Measurements from ENCODE around the gene NOP53. TPM values are rescaled to one million over a fixed set of nuclear protein-coding genes. Genes with fewer than 3 reads are reported as not detected.
A peak's percentile ranks its signal among the peaks of the same experiment; 100 is the strongest.

Gene NOP53
- total and polyA plus RNA-seq, 9 of the 15 experiments (the other 6 are each of a cell fraction or from before 2014, with no cell fraction given), result 6.5 to 274 (median 145) TPM

DNA sequence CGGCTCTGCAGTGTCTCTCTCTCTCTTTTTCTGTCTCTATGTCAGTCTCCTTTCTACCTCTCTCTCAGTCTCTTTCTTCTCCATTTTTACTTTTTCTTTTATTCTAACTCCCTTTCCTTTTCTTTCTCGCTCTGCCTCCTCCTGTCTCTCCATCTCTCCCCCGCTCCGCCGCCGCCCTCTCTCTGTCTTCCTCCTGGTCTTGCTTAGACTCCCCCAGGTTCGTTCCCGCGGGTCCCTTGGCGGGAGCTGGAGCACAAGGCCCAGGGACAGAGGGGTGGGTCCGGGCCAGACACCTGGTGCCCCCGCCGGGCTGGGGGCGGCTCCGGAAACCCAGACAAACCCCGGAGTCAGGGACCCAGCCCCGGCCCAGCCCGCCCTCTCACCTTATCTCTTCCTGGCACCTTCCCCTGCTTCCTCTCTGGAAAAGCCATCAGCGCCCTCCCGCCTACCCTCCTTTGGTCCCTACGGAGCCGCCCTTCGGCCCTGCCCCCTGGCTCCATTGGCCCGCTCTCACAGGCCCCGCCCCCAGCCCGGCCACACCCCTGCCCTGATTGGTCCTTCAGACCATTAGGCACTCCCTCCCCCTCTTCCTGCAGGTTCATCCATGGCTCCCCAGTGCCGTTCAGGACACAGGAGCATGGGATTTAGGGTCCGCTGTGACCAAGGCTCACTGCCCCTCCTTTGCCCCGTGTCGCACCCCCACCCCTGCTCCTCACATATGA lies 15.4 kb upstream of the NOP53 start (continued):
- TF ChIP-seq, protein P1, sequence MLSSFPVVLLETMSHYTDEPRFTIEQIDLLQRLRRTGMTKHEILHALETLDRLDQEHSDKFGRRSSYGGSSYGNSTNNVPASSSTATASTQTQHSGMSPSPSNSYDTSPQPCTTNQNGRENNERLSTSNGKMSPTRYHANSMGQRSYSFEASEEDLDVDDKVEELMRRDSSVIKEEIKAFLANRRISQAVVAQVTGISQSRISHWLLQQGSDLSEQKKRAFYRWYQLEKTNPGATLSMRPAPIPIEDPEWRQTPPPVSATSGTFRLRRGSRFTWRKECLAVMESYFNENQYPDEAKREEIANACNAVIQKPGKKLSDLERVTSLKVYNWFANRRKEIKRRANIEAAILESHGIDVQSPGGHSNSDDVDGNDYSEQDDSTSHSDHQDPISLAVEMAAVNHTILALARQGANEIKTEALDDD (IDR thresholded peaks at IDR 0.05), result no peak
- peak; percentile 80 for TF ChIP-seq CBFA2T2 (conservative IDR thresholded peaks at IDR 0.05)
- TF ChIP-seq, protein P2, sequence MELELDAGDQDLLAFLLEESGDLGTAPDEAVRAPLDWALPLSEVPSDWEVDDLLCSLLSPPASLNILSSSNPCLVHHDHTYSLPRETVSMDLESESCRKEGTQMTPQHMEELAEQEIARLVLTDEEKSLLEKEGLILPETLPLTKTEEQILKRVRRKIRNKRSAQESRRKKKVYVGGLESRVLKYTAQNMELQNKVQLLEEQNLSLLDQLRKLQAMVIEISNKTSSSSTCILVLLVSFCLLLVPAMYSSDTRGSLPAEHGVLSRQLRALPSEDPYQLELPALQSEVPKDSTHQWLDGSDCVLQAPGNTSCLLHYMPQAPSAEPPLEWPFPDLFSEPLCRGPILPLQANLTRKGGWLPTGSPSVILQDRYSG (tag; conservative IDR thresholded peaks at IDR 0.05; ENCODE audit: low read depth), result no peak
- TF ChIP-seq, protein P3, sequence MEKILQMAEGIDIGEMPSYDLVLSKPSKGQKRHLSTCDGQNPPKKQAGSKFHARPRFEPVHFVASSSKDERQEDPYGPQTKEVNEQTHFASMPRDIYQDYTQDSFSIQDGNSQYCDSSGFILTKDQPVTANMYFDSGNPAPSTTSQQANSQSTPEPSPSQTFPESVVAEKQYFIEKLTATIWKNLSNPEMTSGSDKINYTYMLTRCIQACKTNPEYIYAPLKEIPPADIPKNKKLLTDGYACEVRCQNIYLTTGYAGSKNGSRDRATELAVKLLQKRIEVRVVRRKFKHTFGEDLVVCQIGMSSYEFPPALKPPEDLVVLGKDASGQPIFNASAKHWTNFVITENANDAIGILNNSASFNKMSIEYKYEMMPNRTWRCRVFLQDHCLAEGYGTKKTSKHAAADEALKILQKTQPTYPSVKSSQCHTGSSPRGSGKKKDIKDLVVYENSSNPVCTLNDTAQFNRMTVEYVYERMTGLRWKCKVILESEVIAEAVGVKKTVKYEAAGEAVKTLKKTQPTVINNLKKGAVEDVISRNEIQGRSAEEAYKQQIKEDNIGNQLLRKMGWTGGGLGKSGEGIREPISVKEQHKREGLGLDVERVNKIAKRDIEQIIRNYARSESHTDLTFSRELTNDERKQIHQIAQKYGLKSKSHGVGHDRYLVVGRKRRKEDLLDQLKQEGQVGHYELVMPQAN (IDR thresholded peaks at IDR 0.05; ENCODE audit: borderline replicate concordance), result peak; percentile 44; the same call in 1 of the 2 replicates
- TF ChIP-seq PHF20 (IDR thresholded peaks at IDR 0.05; ENCODE audit: partially characterized antibody), result peak; percentile 39
- TF ChIP-seq YY1 (IDR thresholded peaks at IDR 0.05; ENCODE audit: borderline replicate concordance in 1 of 3, control insufficient read depth in 1 of 3, extremely low read depth in 1 of 3, insufficient read depth in 3 of 3, insufficient read length in 1 of 3, insufficient replicate concordance in 2 of 3, low read depth in 1 of 3, low read length in 2 of 3), result peak in 1 of 3 experiments; percentile 6
- TF ChIP-seq, protein P4, sequence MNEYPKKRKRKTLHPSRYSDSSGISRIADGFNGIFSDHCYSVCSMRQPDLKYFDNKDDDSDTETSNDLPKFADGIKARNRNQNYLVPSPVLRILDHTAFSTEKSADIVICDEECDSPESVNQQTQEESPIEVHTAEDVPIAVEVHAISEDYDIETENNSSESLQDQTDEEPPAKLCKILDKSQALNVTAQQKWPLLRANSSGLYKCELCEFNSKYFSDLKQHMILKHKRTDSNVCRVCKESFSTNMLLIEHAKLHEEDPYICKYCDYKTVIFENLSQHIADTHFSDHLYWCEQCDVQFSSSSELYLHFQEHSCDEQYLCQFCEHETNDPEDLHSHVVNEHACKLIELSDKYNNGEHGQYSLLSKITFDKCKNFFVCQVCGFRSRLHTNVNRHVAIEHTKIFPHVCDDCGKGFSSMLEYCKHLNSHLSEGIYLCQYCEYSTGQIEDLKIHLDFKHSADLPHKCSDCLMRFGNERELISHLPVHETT (CRISPR knock-in tag; conservative IDR thresholded peaks at IDR 0.05 in 1 of 2, IDR thresholded peaks at IDR 0.05 in 1 of 2), result 0 out of 4 replicates have a peak, but pooled peaks of 1 of the 2 experiments have one; percentile 53
- TF ChIP-seq SREBF2 (CRISPR knock-in tag; IDR thresholded peaks at IDR 0.05), result no peak
- TF ChIP-seq SMARCA4 (IDR thresholded peaks at IDR 0.05), result peak; percentile 76
- no peak for TF ChIP-seq RBBP5 (IDR thresholded peaks at IDR 0.05; ENCODE audit: borderline replicate concordance, insufficient read depth, low read length, poor library complexity, severe bottlenecking)
- TF ChIP-seq TOE1 (IDR thresholded peaks at IDR 0.05; ENCODE audit: borderline replicate concordance), result peak; percentile 35; the same call in 1 of the 2 replicates
- TF ChIP-seq TOE1 (CRISPR knock-in tag; IDR thresholded peaks at IDR 0.05; ENCODE audit: borderline replicate concordance, low read depth), result no peak
- TF ChIP-seq RBFOX2 (IDR thresholded peaks at IDR 0.05; ENCODE audit: low read depth, low read length), result peak; percentile 75
- TF ChIP-seq, protein P5, sequence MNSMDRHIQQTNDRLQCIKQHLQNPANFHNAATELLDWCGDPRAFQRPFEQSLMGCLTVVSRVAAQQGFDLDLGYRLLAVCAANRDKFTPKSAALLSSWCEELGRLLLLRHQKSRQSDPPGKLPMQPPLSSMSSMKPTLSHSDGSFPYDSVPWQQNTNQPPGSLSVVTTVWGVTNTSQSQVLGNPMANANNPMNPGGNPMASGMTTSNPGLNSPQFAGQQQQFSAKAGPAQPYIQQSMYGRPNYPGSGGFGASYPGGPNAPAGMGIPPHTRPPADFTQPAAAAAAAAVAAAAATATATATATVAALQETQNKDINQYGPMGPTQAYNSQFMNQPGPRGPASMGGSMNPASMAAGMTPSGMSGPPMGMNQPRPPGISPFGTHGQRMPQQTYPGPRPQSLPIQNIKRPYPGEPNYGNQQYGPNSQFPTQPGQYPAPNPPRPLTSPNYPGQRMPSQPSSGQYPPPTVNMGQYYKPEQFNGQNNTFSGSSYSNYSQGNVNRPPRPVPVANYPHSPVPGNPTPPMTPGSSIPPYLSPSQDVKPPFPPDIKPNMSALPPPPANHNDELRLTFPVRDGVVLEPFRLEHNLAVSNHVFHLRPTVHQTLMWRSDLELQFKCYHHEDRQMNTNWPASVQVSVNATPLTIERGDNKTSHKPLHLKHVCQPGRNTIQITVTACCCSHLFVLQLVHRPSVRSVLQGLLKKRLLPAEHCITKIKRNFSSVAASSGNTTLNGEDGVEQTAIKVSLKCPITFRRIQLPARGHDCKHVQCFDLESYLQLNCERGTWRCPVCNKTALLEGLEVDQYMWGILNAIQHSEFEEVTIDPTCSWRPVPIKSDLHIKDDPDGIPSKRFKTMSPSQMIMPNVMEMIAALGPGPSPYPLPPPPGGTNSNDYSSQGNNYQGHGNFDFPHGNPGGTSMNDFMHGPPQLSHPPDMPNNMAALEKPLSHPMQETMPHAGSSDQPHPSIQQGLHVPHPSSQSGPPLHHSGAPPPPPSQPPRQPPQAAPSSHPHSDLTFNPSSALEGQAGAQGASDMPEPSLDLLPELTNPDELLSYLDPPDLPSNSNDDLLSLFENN (IDR thresholded peaks at IDR 0.05; ENCODE audit: low read depth in 2 of 2, low read length in 2 of 2), result peak; percentile 13 to 82; a peak in 1 of 4 replicates
- peak in 1 of 2 experiments; percentile 90; a peak in 3 of 4 replicates for TF ChIP-seq RCOR1 (IDR thresholded peaks at IDR 0.05; ENCODE audit: borderline replicate concordance in 1 of 2, low read depth in 2 of 2, low read length in 2 of 2)
